Non-pigmented ciliary epithelial cell (primary cell): ENCODE data around the gene SARNP.

ENCODE experiments used
- DNase-seq: peaks from one replicate; pipeline ENCODE4 v3.0.0-alpha.2; 2010; ENCODE audit warnings: low read depth

Gene SARNP

GRCh38 chr12:55724226-55724939, 93.1 kb downstream of the SARNP start:
- no peak for DNase-seq

GRCh38 chr12:55723516-55724225, 93.9 kb downstream of the SARNP start:
- DNase-seq = no peak

- DNase-seq = no peak
These were observed 94.6 kb downstream of the SARNP start for GRCh38 chr12:55722948-55723347.

GRCh38 chr12:55721601-55722213, 95.8 kb downstream of the SARNP start:
- DNase-seq = no peak

GRCh38 chr12:55720894-55721444, 96.6 kb downstream of the SARNP start:
- DNase-seq = no peak

GRCh38 chr12:55720071-55720564, 97.4 kb downstream of the SARNP start, which contains the start of gene RDH5:
RDH5 (plus strand) TSS chr12:55720393; CDS start chr12:55721185, 792 bp downstream.
- DNase-seq = no peak

- no peak for DNase-seq
These were observed 98.2 kb downstream of the SARNP start for GRCh38 chr12:55719371-55719770.

- DNase-seq = no peak
These were observed 98.8 kb downstream of the SARNP start for GRCh38 chr12:55718624-55719275.

GRCh38 chr12:55718015-55718414, 99.5 kb downstream of the SARNP start:
- DNase-seq = no peak

GRCh38 chr12:55717011-55718007, 100.2 kb downstream of the SARNP start:
- DNase-seq = no peak

- no peak for DNase-seq
These were observed 101.0 kb downstream of the SARNP start for GRCh38 chr12:55716582-55716957.

- DNase-seq = no peak
These were observed 101.5 kb downstream of the SARNP start, which contains the start of gene BLOC1S1 for GRCh38 chr12:55715833-55716581. BLOC1S1 (plus strand) TSS chr12:55716046; CDS start chr12:55716052, 6 bp downstream.

- DNase-seq = no peak
These were observed 102.3 kb downstream of the SARNP start for GRCh38 chr12:55715169-55715764.

- DNase-seq = no peak
These were observed 103.8 kb downstream of the SARNP start for GRCh38 chr12:55713721-55714120.

- no peak for DNase-seq
These were observed 104.7 kb downstream of the SARNP start for GRCh38 chr12:55712700-55713415.

GRCh38 chr12:55711786-55712553, 105.6 kb downstream of the SARNP start:
- no peak for DNase-seq

- no peak for DNase-seq
These were observed 108.8 kb downstream of the SARNP start for GRCh38 chr12:55708695-55709233.
